GM18907 (cell line): Measurements from ENCODE around the gene SLC27A1.
A peak's percentile ranks its signal among the peaks of the same experiment; 100 is the strongest.
"Not testable (repeated sequence)": the region's sequence is repeated elsewhere in the genome, so short reads cannot be mapped to it uniquely, and the experiment has no call there.

Source experiments
- ATAC-seq: cut with Tn5 transposase; IDR thresholded peaks from one replicate; pipeline ENCODE4 v1.9.1; 2021; ENCODE audit warnings: mild to moderate bottlenecking, moderate library complexity; ENCODE audit not compliant: unreplicated experiment

SLC27A1 gene

GRCh38 chr19:17506745-17507144 lies 36.4 kb downstream of the SLC27A1 start:
- ATAC-seq, result no peak

- ATAC-seq, result not testable (repeated sequence)
These were observed 38.2 kb downstream of the SLC27A1 start for GRCh38 chr19:17508558-17508933.

GRCh38 chr19:17510220-17510993 lies 40.1 kb downstream of the SLC27A1 start:
- ATAC-seq, result no peak

- peak; percentile 63 for ATAC-seq
These were observed 41.6 kb downstream of the SLC27A1 start for GRCh38 chr19:17511724-17512573.

GRCh38 chr19:17512574-17512939 lies 42.2 kb downstream of the SLC27A1 start:
- peak; percentile 2 for ATAC-seq

GRCh38 chr19:17515408-17516149 lies 45.3 kb downstream of the SLC27A1 start:
- no peak for ATAC-seq

GRCh38 chr19:17517898-17518297 lies 47.6 kb downstream of the SLC27A1 start:
- ATAC-seq, result no peak

GRCh38 chr19:17518654-17519053 lies 48.3 kb downstream of the SLC27A1 start:
- not testable (repeated sequence) for ATAC-seq

GRCh38 chr19:17519967-17520366 lies 49.6 kb downstream of the SLC27A1 start:
- ATAC-seq, result no peak

- ATAC-seq, result no peak
These were observed 50.5 kb downstream of the SLC27A1 start for GRCh38 chr19:17520865-17521264.

GRCh38 chr19:17522988-17523872 lies 52.9 kb downstream of the SLC27A1 start:
- peak; percentile 73 for ATAC-seq

- ATAC-seq, result no peak
These were observed 54.3 kb downstream of the SLC27A1 start for GRCh38 chr19:17524651-17525050.

- ATAC-seq, result no peak
These were observed 54.8 kb downstream of the SLC27A1 start for GRCh38 chr19:17525141-17525540.

- peak; percentile 33 for ATAC-seq
These were observed 56.6 kb downstream of the SLC27A1 start for GRCh38 chr19:17526922-17527321.

- no peak for ATAC-seq
These were observed 57.0 kb downstream of the SLC27A1 start for GRCh38 chr19:17527326-17527725.

GRCh38 chr19:17528610-17529009 lies 58.3 kb downstream of the SLC27A1 start:
- no peak for ATAC-seq

- ATAC-seq, result no peak
These were observed 59.2 kb downstream of the SLC27A1 start for GRCh38 chr19:17529239-17530158.

- no peak for ATAC-seq
These were observed 60.3 kb downstream of the SLC27A1 start for GRCh38 chr19:17530586-17530985.

- ATAC-seq, result no peak
These were observed 61.8 kb downstream of the SLC27A1 start for GRCh38 chr19:17532116-17532515.
